CD8-positive, alpha-beta memory T cell (primary cell): ENCODE data around the gene YDJC. TPM values are rescaled to one million over a fixed set of nuclear protein-coding genes. Genes with fewer than 3 reads are reported as not detected.
"Not testable (repeated sequence)": the region's sequence is repeated elsewhere in the genome, so short reads cannot be mapped to it uniquely, and the experiment has no call there.

Source experiments
- CTCF ChIA-PET: fragments of 350-600 bp; sonication (Branson Sonifier 250); formaldehyde crosslinking; loops from one replicate; lab custom pipeline; 2021; ENCODE audit warnings: antibody characterized with exemption; lab: Charles Lee
- POLR2A ChIA-PET: fragments of 350-600 bp; sonication (Branson Sonifier 250); formaldehyde crosslinking; loops from one replicate; lab custom pipeline; 2021; ENCODE audit warnings: antibody characterized with exemption; lab: Charles Lee
- DNase-seq, 5 donors: peaks; one replicate each; pipeline versions ENCODE4 v3.0.0 to v3.0.0-alpha.2; 2020 to 2022; ENCODE audit warnings: mixed read lengths in 1 of 5
- H3K27ac ChIP-seq: one replicate; pipeline ENCODE4 v1.7.0; 2013; ENCODE audit warnings: low read depth, mild to moderate bottlenecking, low read length, moderate library complexity
- H3K27me3 ChIP-seq: 2 replicates; pipeline ENCODE4 v1.7.0; 2013; ENCODE audit warnings: low read length, mild to moderate bottlenecking; ENCODE audit not compliant: insufficient read depth, poor library complexity, severe bottlenecking
- H3K36me3 ChIP-seq: 2 replicates; pipeline ENCODE4 v1.7.0; 2013; ENCODE audit warnings: mild to moderate bottlenecking, low read length, moderate library complexity; ENCODE audit not compliant: insufficient read depth
- H3K4me1 ChIP-seq: 2 replicates; pipeline ENCODE4 v1.7.0; 2013; ENCODE audit warnings: mild to moderate bottlenecking, low read length, moderate library complexity; ENCODE audit not compliant: insufficient read depth
- H3K4me3 ChIP-seq: 2 replicates; pipeline ENCODE4 v1.7.0; 2013; ENCODE audit warnings: mild to moderate bottlenecking, low read length
- H3K9me3 ChIP-seq: 2 replicates; pipeline ENCODE4 v1.7.0; 2013; ENCODE audit warnings: mild to moderate bottlenecking, low read length
- H3K27ac Mint-ChIP-seq, 8 donors: one replicate each; pipeline ENCODE4 v1.8.0; 2020 to 2021; ENCODE audit warnings: mixed read lengths in 8 of 8, mild to moderate bottlenecking in 6 of 8, inconsistent platforms in 3 of 8, moderate library complexity in 3 of 8
- H3K27me3 Mint-ChIP-seq, 2 donors: one replicate each; pipeline ENCODE4 v1.8.0; 2020 to 2021; ENCODE audit warnings: mixed read lengths in 2 of 2, mild to moderate bottlenecking in 1 of 2, moderate library complexity in 1 of 2
- H3K36me3 Mint-ChIP-seq, 3 donors: one replicate each; pipeline ENCODE4 v1.8.0; 2020 to 2021; ENCODE audit warnings: mixed read lengths in 3 of 3, inconsistent platforms in 1 of 3, mild to moderate bottlenecking in 1 of 3
- H3K4me1 Mint-ChIP-seq, 3 donors: one replicate each; pipeline ENCODE4 v1.8.0; 2020 to 2021; ENCODE audit warnings: mixed read lengths in 3 of 3, inconsistent platforms in 1 of 3, mild to moderate bottlenecking in 1 of 3
- H3K4me3 Mint-ChIP-seq, 7 donors: one replicate each; pipeline ENCODE4 v1.8.0; 2020 to 2021; ENCODE audit warnings: mixed read lengths in 7 of 7, mild to moderate bottlenecking in 6 of 7, moderate library complexity in 4 of 7, inconsistent platforms in 2 of 7
- H3K9me3 Mint-ChIP-seq, 5 donors: one replicate each; pipeline ENCODE4 v1.8.0; 2020 to 2022; ENCODE audit warnings: mixed read lengths in 5 of 5, mild to moderate bottlenecking in 3 of 5, moderate library complexity in 2 of 5, inconsistent platforms in 1 of 5
- polyA plus RNA-seq: library from polyadenylated mRNA; unstranded; fragments of 300-500 nt; fragmentation: Illumina TruSeq; gene quantifications from one replicate; pipeline ENCODE4 v1.2.3, GENCODE V29; 2021
- total RNA-seq, 2 experiments: library from RNA; stranded (reverse); gene quantifications; one replicate each; pipeline ENCODE4 v1.2.3, GENCODE V29; 2021

Gene YDJC, protein sequence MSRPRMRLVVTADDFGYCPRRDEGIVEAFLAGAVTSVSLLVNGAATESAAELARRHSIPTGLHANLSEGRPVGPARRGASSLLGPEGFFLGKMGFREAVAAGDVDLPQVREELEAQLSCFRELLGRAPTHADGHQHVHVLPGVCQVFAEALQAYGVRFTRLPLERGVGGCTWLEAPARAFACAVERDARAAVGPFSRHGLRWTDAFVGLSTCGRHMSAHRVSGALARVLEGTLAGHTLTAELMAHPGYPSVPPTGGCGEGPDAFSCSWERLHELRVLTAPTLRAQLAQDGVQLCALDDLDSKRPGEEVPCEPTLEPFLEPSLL
- total RNA-seq, result 10 to 100 TPM; 75.2 to 79.0 TPM
- 61.1 TPM for polyA plus RNA-seq

GRCh38 chr22:21629255-21630149, at the start of gene YDJC:
YDJC (minus strand) TSS chr22:21630022; CDS start chr22:21630014, 8 bp downstream.
- CTCF ChIA-PET, result interaction anchor here (0.9 to 5.7 kb wide), 21 partner anchors 9 to 64 kb away, joined by 3 to 99 read pairs (median 4); partner anchors contain the start of genes PPIL2 and SDF2L1
- H3K4me3 Mint-ChIP-seq, result peak within 1 kb of the TSS; percentile 92 to 99 (median 94)
- H3K27ac ChIP-seq, result peak within 1 kb of the TSS; percentile 98
- H3K4me3 ChIP-seq, result peak within 1 kb of the TSS; percentile 90
- peak within 1 kb of the TSS; percentile 88 to 96 (median 92) for H3K27ac Mint-ChIP-seq
- H3K9me3 ChIP-seq, result no peaks in the 10 kb centered on the region
- no peaks in the 10 kb centered on the region for H3K27me3 ChIP-seq
- H3K36me3 Mint-ChIP-seq, result peaks cover 0 to 29% (median 6%) of the 10 kb centered on the region in 3 donors
- no peaks in the 10 kb centered on the region for H3K9me3 Mint-ChIP-seq
- peaks cover 32 to 56% (median 38%) of the 10 kb centered on the region in 3 donors for H3K4me1 Mint-ChIP-seq
- no peaks in the 10 kb centered on the region for H3K27me3 Mint-ChIP-seq
- H3K36me3 ChIP-seq, result peaks cover 15% of the 10 kb centered on the region
- H3K4me1 ChIP-seq, result peaks cover 48% of the 10 kb centered on the region
- peak; percentile 91 to 95 (median 93) for DNase-seq
- POLR2A ChIA-PET, result interaction anchor here (0.5 to 3.8 kb wide), 6 partner anchors 13 to 1568 kb away, joined by 3 to 76 read pairs (median 4); partner anchors contain the start of genes SDF2L1 and UBE2L3

GRCh38 chr22:21679383-21679782, 49.6 kb upstream of the YDJC start:
- H3K27me3 ChIP-seq, result no peaks in the 10 kb centered on the region
- no peak overlapping the region for H3K4me3 ChIP-seq
- no peaks in the 10 kb centered on the region for H3K9me3 ChIP-seq
- H3K4me1 Mint-ChIP-seq, result peaks cover 0 to 3% (median 0%) of the 10 kb centered on the region in 3 donors
- ChIA-PET POLR2A (no interaction called here), CTCF (no interaction called here)
- no peak overlapping the region for H3K27ac Mint-ChIP-seq
- no peaks in the 10 kb centered on the region for H3K27me3 Mint-ChIP-seq
- H3K4me3 Mint-ChIP-seq, result no peak overlapping the region
- no peaks in the 10 kb centered on the region for H3K4me1 ChIP-seq
- H3K36me3 Mint-ChIP-seq, result peaks cover 0 to 68% (median 14%) of the 10 kb centered on the region in 3 donors
- peaks cover 26% of the 10 kb centered on the region for H3K36me3 ChIP-seq
- no peak for DNase-seq
- H3K9me3 Mint-ChIP-seq, result no peaks in the 10 kb centered on the region
- H3K27ac ChIP-seq, result no peak overlapping the region

GRCh38 chr22:21678842-21679241, 49.0 kb upstream of the YDJC start:
- H3K27ac ChIP-seq, H3K27me3 Mint-ChIP-seq, H3K4me3 ChIP-seq, H3K27me3 ChIP-seq, H3K9me3 ChIP-seq, POLR2A ChIA-PET, H3K4me3 Mint-ChIP-seq, CTCF ChIA-PET, H3K4me1 ChIP-seq, DNase-seq, H3K4me1 Mint-ChIP-seq, H3K9me3 Mint-ChIP-seq: not testable (repeated sequence)
- Mint-ChIP-seq H3K36me3 (peaks cover 0 to 73% (median 14%) of the 10 kb centered on the region in 3 donors), H3K27ac (peak overlapping the region in 2 of 8 donors; percentile 21 to 24)
- peaks cover 28% of the 10 kb centered on the region for H3K36me3 ChIP-seq

- Mint-ChIP-seq H3K4me3 (no peak overlapping the region), H3K4me1 (peaks cover 0 to 3% (median 0%) of the 10 kb centered on the region in 3 donors), H3K9me3 (no peaks in the 10 kb centered on the region), H3K27me3 (no peaks in the 10 kb centered on the region), H3K27ac (peak overlapping the region in 2 of 8 donors; percentile 73 to 81), H3K36me3 (peaks cover 3 to 76% (median 12%) of the 10 kb centered on the region in 3 donors)
- H3K27me3 ChIP-seq, result no peaks in the 10 kb centered on the region
- no peaks in the 10 kb centered on the region for H3K9me3 ChIP-seq
- H3K4me3 ChIP-seq, result no peak overlapping the region
- ChIA-PET CTCF (no interaction called here), POLR2A (no interaction called here)
- H3K4me1 ChIP-seq, result no peaks in the 10 kb centered on the region
- no peak for DNase-seq
- no peak overlapping the region for H3K27ac ChIP-seq
- peaks cover 31% of the 10 kb centered on the region for H3K36me3 ChIP-seq
Measured at GRCh38 chr22:21677606-21678443, 48.0 kb upstream of the YDJC start.

GRCh38 chr22:21674638-21675245, 44.9 kb upstream of the YDJC start:
- H3K27me3 ChIP-seq, result no peaks in the 10 kb centered on the region
- peaks cover 3 to 81% (median 10%) of the 10 kb centered on the region in 3 donors for H3K36me3 Mint-ChIP-seq
- no peaks in the 10 kb centered on the region for H3K27me3 Mint-ChIP-seq
- DNase-seq, result no peak
- H3K36me3 ChIP-seq, result peaks cover 49% of the 10 kb centered on the region
- H3K4me3 Mint-ChIP-seq, result no peak overlapping the region
- peak overlapping the region in 1 of 8 donors; percentile 66 for H3K27ac Mint-ChIP-seq
- peaks cover 5 to 10% (median 7%) of the 10 kb centered on the region in 3 donors for H3K4me1 Mint-ChIP-seq
- H3K4me3 ChIP-seq, result no peak overlapping the region
- H3K9me3 Mint-ChIP-seq, result no peaks in the 10 kb centered on the region
- no peaks in the 10 kb centered on the region for H3K9me3 ChIP-seq
- CTCF ChIA-PET, result interaction anchor here (1.3 kb wide), 1 partner anchor 9 kb away, joined by 3 read pairs; the partner anchor contains the start of gene PPIL2
- POLR2A ChIA-PET, result no interaction called here
- no peaks in the 10 kb centered on the region for H3K4me1 ChIP-seq
- no peak overlapping the region for H3K27ac ChIP-seq

GRCh38 chr22:21673534-21674321, 43.9 kb upstream of the YDJC start:
- ChIA-PET CTCF (interaction anchor here (1.3 kb wide), 1 partner anchor 8 kb away, joined by 3 read pairs; the partner anchor contains the start of gene PPIL2), POLR2A (no interaction called here)
- H3K4me3 Mint-ChIP-seq, result no peak overlapping the region
- peaks cover 3 to 88% (median 11%) of the 10 kb centered on the region in 3 donors for H3K36me3 Mint-ChIP-seq
- Histone ChIP-seq H3K27ac (no peak overlapping the region), H3K4me1 (no peaks in the 10 kb centered on the region), H3K27me3 (no peaks in the 10 kb centered on the region), H3K4me3 (no peak overlapping the region), H3K9me3 (no peaks in the 10 kb centered on the region), H3K36me3 (peaks cover 49% of the 10 kb centered on the region)
- no peaks in the 10 kb centered on the region for H3K27me3 Mint-ChIP-seq
- H3K9me3 Mint-ChIP-seq, result no peaks in the 10 kb centered on the region
- no peak for DNase-seq
- peaks cover 8 to 17% (median 14%) of the 10 kb centered on the region in 3 donors for H3K4me1 Mint-ChIP-seq
- H3K27ac Mint-ChIP-seq, result no peak overlapping the region
